Activated CD4-positive, alpha-beta T cell treated with anti-CD3 and anti-CD28 coated beads, Interleukin-2, amount 10 ng/mL, durations not matched to agents 24 days and 14 days (primary cell): ENCODE results near the gene CD53. TPM values are rescaled to one million over a fixed set of nuclear protein-coding genes. Genes with fewer than 3 reads are reported as not detected.
"Not testable (repeated sequence)": the region's sequence is repeated elsewhere in the genome, so short reads cannot be mapped to it uniquely, and the experiment has no call there.

Experiments
- DNase-seq: peaks from one replicate; pipeline ENCODE4 v3.0.0; 2022
- H3K27ac Mint-ChIP-seq: one replicate; pipeline ENCODE4 v1.8.0; 2022; ENCODE audit warnings: mild to moderate bottlenecking, mixed read lengths
- H3K27me3 Mint-ChIP-seq: one replicate; pipeline ENCODE4 v1.8.0; 2022; ENCODE audit warnings: mixed read lengths
- H3K36me3 Mint-ChIP-seq: one replicate; pipeline ENCODE4 v1.8.0; 2022; ENCODE audit warnings: low read depth, mild to moderate bottlenecking, mixed read lengths
- H3K4me1 Mint-ChIP-seq: one replicate; pipeline ENCODE4 v1.8.0; 2021; ENCODE audit warnings: mixed read lengths
- H3K4me3 Mint-ChIP-seq: one replicate; pipeline ENCODE4 v1.8.0; 2022; ENCODE audit warnings: mild to moderate bottlenecking, moderate library complexity, mixed read lengths
- H3K9me3 Mint-ChIP-seq: one replicate; pipeline ENCODE4 v1.8.0; 2021; ENCODE audit warnings: mixed read lengths
- intact Hi-C: fragments of 100-400 bp; cut with micrococcal nuclease; formaldehyde crosslinking; loops from one replicate; pipeline ENCODE4 v1.15.1; 2023
- total RNA-seq: library from RNA; stranded (reverse); gene quantifications from 2 replicates; pipeline ENCODE4 v1.2.3, GENCODE V29; 2022

The CD53 gene
- total RNA-seq, 1 donor from 2014 or later, result 185 TPM

- peaks cover 3% of the 10 kb centered on the region for H3K27me3 Mint-ChIP-seq
- peaks cover 15% of the 10 kb centered on the region for H3K4me1 Mint-ChIP-seq
- no peak overlapping the region for H3K4me3 Mint-ChIP-seq
- intact Hi-C loops, result no loop called here
- DNase-seq, result no peak
- peaks cover 30% of the 10 kb centered on the region for H3K36me3 Mint-ChIP-seq
- H3K27ac Mint-ChIP-seq, result no peak overlapping the region
- H3K9me3 Mint-ChIP-seq, result peaks cover 40% of the 10 kb centered on the region
Measured at GRCh38 chr1:110912784-110913183, 39.8 kb downstream of the CD53 start.

- Mint-ChIP-seq H3K27me3 (peaks cover 3% of the 10 kb centered on the region), H3K4me3 (no peak overlapping the region), H3K27ac (no peak overlapping the region), H3K9me3 (peaks cover 23% of the 10 kb centered on the region), H3K4me1 (peaks cover 17% of the 10 kb centered on the region), H3K36me3 (peaks cover 25% of the 10 kb centered on the region)
- DNase-seq, result no peak
- intact Hi-C loops, result no loop called here
Measured at GRCh38 chr1:110914676-110915075, 41.7 kb downstream of the CD53 start.

- H3K4me3 Mint-ChIP-seq, result no peak overlapping the region
- no peak overlapping the region for H3K27ac Mint-ChIP-seq
- H3K36me3 Mint-ChIP-seq, result peaks cover 19% of the 10 kb centered on the region
- intact Hi-C loops, result no loop called here
- peaks cover 26% of the 10 kb centered on the region for H3K9me3 Mint-ChIP-seq
- no peak for DNase-seq
- H3K27me3 Mint-ChIP-seq, result peaks cover 5% of the 10 kb centered on the region
- H3K4me1 Mint-ChIP-seq, result peaks cover 17% of the 10 kb centered on the region
Measured at GRCh38 chr1:110915804-110916203, 42.9 kb downstream of the CD53 start.

GRCh38 chr1:110916274-110916668 lies 43.3 kb downstream of the CD53 start:
- peaks cover 19% of the 10 kb centered on the region for H3K36me3 Mint-ChIP-seq
- peaks cover 17% of the 10 kb centered on the region for H3K4me1 Mint-ChIP-seq
- H3K4me3 Mint-ChIP-seq, result peak overlapping the region; percentile 71
- DNase-seq, result no peak
- intact Hi-C loops, result no loop called here
- no peak overlapping the region for H3K27ac Mint-ChIP-seq
- peaks cover 6% of the 10 kb centered on the region for H3K27me3 Mint-ChIP-seq
- H3K9me3 Mint-ChIP-seq, result peaks cover 24% of the 10 kb centered on the region

- peaks cover 17% of the 10 kb centered on the region for H3K4me1 Mint-ChIP-seq
- intact Hi-C loops, result loop anchor here (1.0 kb wide), 1 partner anchor 36 kb away; no protein-coding TSS in a partner anchor
- peak; percentile 84 for DNase-seq
- H3K27me3 Mint-ChIP-seq, result peaks cover 3% of the 10 kb centered on the region
- H3K4me3 Mint-ChIP-seq, result peak overlapping the region; percentile 71
- H3K36me3 Mint-ChIP-seq, result peaks cover 17% of the 10 kb centered on the region
- peaks cover 24% of the 10 kb centered on the region for H3K9me3 Mint-ChIP-seq
- H3K27ac Mint-ChIP-seq, result peak overlapping the region; percentile 71
Measured at GRCh38 chr1:110916669-110917306, 43.8 kb downstream of the CD53 start.

- peaks cover 28% of the 10 kb centered on the region for H3K9me3 Mint-ChIP-seq
- no peak overlapping the region for H3K27ac Mint-ChIP-seq
- peaks cover 18% of the 10 kb centered on the region for H3K36me3 Mint-ChIP-seq
- H3K4me1 Mint-ChIP-seq, result peaks cover 17% of the 10 kb centered on the region
- H3K4me3 Mint-ChIP-seq, result no peak overlapping the region
- no peak for DNase-seq
- intact Hi-C loops, result no loop called here
- H3K27me3 Mint-ChIP-seq, result peaks cover 5% of the 10 kb centered on the region
Measured at GRCh38 chr1:110918016-110918415, 45.1 kb downstream of the CD53 start.

- intact Hi-C loops, result no loop called here
- DNase-seq, result no peak
- Mint-ChIP-seq H3K4me1 (peaks cover 7% of the 10 kb centered on the region), H3K27ac (no peak overlapping the region), H3K4me3 (no peak overlapping the region), H3K9me3 (peaks cover 31% of the 10 kb centered on the region), H3K27me3 (peaks cover 9% of the 10 kb centered on the region), H3K36me3 (peaks cover 10% of the 10 kb centered on the region)
Measured at GRCh38 chr1:110921953-110922352, 49.0 kb downstream of the CD53 start.

GRCh38 chr1:110927484-110928075 lies 54.6 kb downstream of the CD53 start:
- H3K9me3 Mint-ChIP-seq, result peaks cover 34% of the 10 kb centered on the region
- H3K27me3 Mint-ChIP-seq, result peaks cover 3% of the 10 kb centered on the region
- intact Hi-C loops, result no loop called here
- peaks cover 13% of the 10 kb centered on the region for H3K36me3 Mint-ChIP-seq
- peaks cover 4% of the 10 kb centered on the region for H3K4me1 Mint-ChIP-seq
- no peak for DNase-seq
- no peak overlapping the region for H3K27ac Mint-ChIP-seq
- no peak overlapping the region for H3K4me3 Mint-ChIP-seq

GRCh38 chr1:110928191-110928590 lies 55.2 kb downstream of the CD53 start:
- H3K36me3 Mint-ChIP-seq, result peaks cover 10% of the 10 kb centered on the region
- no peak overlapping the region for H3K27ac Mint-ChIP-seq
- intact Hi-C loops, result no loop called here
- DNase-seq, result no peak
- H3K9me3 Mint-ChIP-seq, result peaks cover 30% of the 10 kb centered on the region
- peaks cover 3% of the 10 kb centered on the region for H3K27me3 Mint-ChIP-seq
- H3K4me3 Mint-ChIP-seq, result no peak overlapping the region
- peaks cover 4% of the 10 kb centered on the region for H3K4me1 Mint-ChIP-seq

GRCh38 chr1:110928904-110929303 lies 56.0 kb downstream of the CD53 start:
- H3K27me3 Mint-ChIP-seq, result peaks cover 3% of the 10 kb centered on the region
- intact Hi-C loops, result no loop called here
- H3K27ac Mint-ChIP-seq, result no peak overlapping the region
- H3K4me1 Mint-ChIP-seq, result peaks cover 4% of the 10 kb centered on the region
- H3K36me3 Mint-ChIP-seq, result peaks cover 10% of the 10 kb centered on the region
- H3K4me3 Mint-ChIP-seq, result no peak overlapping the region
- H3K9me3 Mint-ChIP-seq, result peaks cover 27% of the 10 kb centered on the region
- DNase-seq, result no peak

GRCh38 chr1:110931097-110931496 lies 58.1 kb downstream of the CD53 start:
- peaks cover 13% of the 10 kb centered on the region for H3K36me3 Mint-ChIP-seq
- intact Hi-C loops, H3K27ac Mint-ChIP-seq, H3K27me3 Mint-ChIP-seq, DNase-seq, H3K4me3 Mint-ChIP-seq, H3K4me1 Mint-ChIP-seq: not testable (repeated sequence)
- H3K9me3 Mint-ChIP-seq, result peaks cover 26% of the 10 kb centered on the region

- H3K9me3 Mint-ChIP-seq, result peaks cover 46% of the 10 kb centered on the region
- peaks cover 6% of the 10 kb centered on the region for H3K27me3 Mint-ChIP-seq
- DNase-seq, result no peak
- H3K4me1 Mint-ChIP-seq, result no peaks in the 10 kb centered on the region
- peaks cover 15% of the 10 kb centered on the region for H3K36me3 Mint-ChIP-seq
- no peak overlapping the region for H3K4me3 Mint-ChIP-seq
- no peak overlapping the region for H3K27ac Mint-ChIP-seq
- intact Hi-C loops, result no loop called here
Measured at GRCh38 chr1:110936567-110936966, 63.6 kb downstream of the CD53 start.

- intact Hi-C loops, result no loop called here
- Mint-ChIP-seq H3K9me3 (peaks cover 8% of the 10 kb centered on the region), H3K36me3 (peaks cover 37% of the 10 kb centered on the region), H3K27ac (no peak overlapping the region), H3K4me1 (peaks cover 2% of the 10 kb centered on the region), H3K27me3 (peaks cover 2% of the 10 kb centered on the region), H3K4me3 (no peak overlapping the region)
- DNase-seq, result no peak
Measured at GRCh38 chr1:110944806-110945205, 71.9 kb downstream of the CD53 start.

GRCh38 chr1:110945626-110946025 lies 72.7 kb downstream of the CD53 start:
- Mint-ChIP-seq H3K36me3 (peaks cover 45% of the 10 kb centered on the region), H3K27me3 (no peaks in the 10 kb centered on the region), H3K4me3 (no peak overlapping the region), H3K27ac (no peak overlapping the region), H3K4me1 (peaks cover 6% of the 10 kb centered on the region), H3K9me3 (peaks cover 5% of the 10 kb centered on the region)
- intact Hi-C loops, result no loop called here
- DNase-seq, result no peak
